Measurements from ENCODE around the gene ILKAP.

GRCh38 chr2:238160206-238161129 lies 43.0 kb downstream of the ILKAP start:
- TF ChIP-seq CTCF (IDR thresholded peaks at IDR 0.05) (no peak), POLR2A (IDR thresholded peaks at IDR 0.05) (no peak)
